ENCODE data around the gene CD52. TPM values are rescaled to one million over a fixed set of nuclear protein-coding genes. Genes with fewer than 3 reads are reported as not detected.
"Not testable (repeated sequence)": the region's sequence is repeated elsewhere in the genome, so short reads cannot be mapped to it uniquely, and the experiment has no call there.

CD52 gene
- polyA plus RNA-seq, 1 of the 3 experiments (the other 2 are of a cell fraction): not detected

GRCh38 chr1:26307966-26308899 lies 9.5 kb upstream of the CD52 start:
- 92% methylated on average over 21 of the region's 21 CpGs for WGBS (ENCODE audit: low lambda C conversion rate)
- H3K27ac ChIP-seq (ENCODE audit: low read depth in 2 of 2, low read length in 1 of 2); H3K9ac ChIP-seq; H3K36me3 ChIP-seq (replicated peaks in 1 of 2; ENCODE audit: control insufficient read depth in 1 of 2, insufficient read depth in 2 of 2, low read length in 1 of 2); H3K9me2 ChIP-seq; H3K79me2 ChIP-seq (ENCODE audit: insufficient read depth); H2AFZ ChIP-seq (ENCODE audit: low read depth); H4K20me1 ChIP-seq (ENCODE audit: insufficient read depth); H3K4me3 ChIP-seq (ENCODE audit: low read depth in 2 of 2, low read length in 1 of 2); DNase-seq; H3K4me1 ChIP-seq (ENCODE audit: control insufficient read depth in 1 of 2, insufficient read depth in 2 of 2, low read depth in 1 of 2, low read length in 1 of 2); H3K27me3 ChIP-seq (ENCODE audit: insufficient read depth); H3K9me3 ChIP-seq; H3F3A ChIP-seq (replicated peaks; ENCODE audit: insufficient read depth); H3K4me2 ChIP-seq: not testable (repeated sequence)
- ChIA-PET POLR2A (interaction anchor here (0.7 kb wide), 1 partner anchor 132 kb away, joined by 6 read pairs; no protein-coding TSS in a partner anchor), CTCF (interaction anchor here (0.8 to 5.6 kb wide), 4 partner anchors 10 to 33 kb away, joined by 3 to 41 read pairs (median 6); partner anchors contain the start of gene CD52)

- TF ChIP-seq CHD2 (IDR thresholded peaks at IDR 0.05; ENCODE audit: low read length, partially characterized antibody) (no peak), FOXM1 (IDR thresholded peaks at IDR 0.05; ENCODE audit: low read depth) (no peak), RFX5 (IDR thresholded peaks at IDR 0.05; ENCODE audit: low read length) (no peak), TCF12 (IDR thresholded peaks at IDR 0.05) (no peak), MAX (IDR thresholded peaks at IDR 0.05; ENCODE audit: low read depth) (no peak), ZBTB33 (IDR thresholded peaks at IDR 0.05; ENCODE audit: borderline replicate concordance, low read depth) (no peak), RXRA (IDR thresholded peaks at IDR 0.05; ENCODE audit: borderline replicate concordance, low read depth) (no peak), EZH2phosphoT487 (IDR thresholded peaks at IDR 0.05; ENCODE audit: borderline replicate concordance, low read depth) (no peak), PBX3 (IDR thresholded peaks at IDR 0.05) (no peak), GABPA (IDR thresholded peaks at IDR 0.05; ENCODE audit: low read depth) (no peak), NFIC (IDR thresholded peaks at IDR 0.05; ENCODE audit: borderline replicate concordance) (no peak), IRF3 (IDR thresholded peaks at IDR 0.05; ENCODE audit: low read depth, low read length) (no peak), USF2 (IDR thresholded peaks at IDR 0.05; ENCODE audit: borderline replicate concordance, low read depth, low read length) (no peak), TEAD4 (IDR thresholded peaks at IDR 0.05; ENCODE audit: borderline replicate concordance, insufficient read depth) (no peak)
- 57% methylated on average over 5 of the region's 5 CpGs for WGBS (ENCODE audit: low lambda C conversion rate)
- H3K27ac ChIP-seq (ENCODE audit: low read depth in 2 of 2, low read length in 1 of 2): no peak overlapping the region
- ChIA-PET CTCF (interaction anchor here (0.8 to 10.4 kb wide), 5 partner anchors 26 to 170 kb away, joined by 3 to 213 read pairs (median 3); partner anchors contain the start of genes SH3BGRL3 and ZNF593), POLR2A (no interaction called here)
- H3K9ac ChIP-seq: no peak overlapping the region
- H3K4me3 ChIP-seq (ENCODE audit: low read depth in 2 of 2, low read length in 1 of 2): no peak overlapping the region
- H4K20me1 ChIP-seq (ENCODE audit: insufficient read depth): no peaks in the 10 kb centered on the region
- DNase-seq: no peak
- no peaks in the 10 kb centered on the region for H3K79me2 ChIP-seq (ENCODE audit: insufficient read depth)
- H3K9me2 ChIP-seq: no peaks in the 10 kb centered on the region
- no peak overlapping the region for H2AFZ ChIP-seq (ENCODE audit: low read depth)
- H3F3A ChIP-seq (replicated peaks; ENCODE audit: insufficient read depth): no peaks in the 10 kb centered on the region
- no peaks in the 10 kb centered on the region for H3K4me1 ChIP-seq (ENCODE audit: control insufficient read depth in 1 of 2, insufficient read depth in 2 of 2, low read depth in 1 of 2, low read length in 1 of 2)
- no peaks in the 10 kb centered on the region for H3K9me3 ChIP-seq
- H3K4me2 ChIP-seq: no peak overlapping the region
- H3K36me3 ChIP-seq (replicated peaks in 1 of 2; ENCODE audit: control insufficient read depth in 1 of 2, insufficient read depth in 2 of 2, low read length in 1 of 2): no peaks in the 10 kb centered on the region
- peaks cover 8% of the 10 kb centered on the region; the same call in 1 of the 2 replicates for H3K27me3 ChIP-seq (ENCODE audit: insufficient read depth)
Measured at GRCh38 chr1:26314501-26314900, 3.3 kb upstream of the CD52 start.
